HEK293 (cell line): Measurements from ENCODE around the gene PCDH15.

ENCODE experiments used
- CTCF ChIA-PET: fragments of 350-600 bp; formaldehyde crosslinking; extraction: SDS; loops from one replicate; lab custom pipeline; 2021; ENCODE audit warnings: antibody characterized with exemption; lab: Yijun Ruan, JAX
- POLR2A ChIA-PET: fragments of 300-600 bp; formaldehyde crosslinking; extraction: SDS; loops from one replicate; lab custom pipeline; 2020; ENCODE audit warnings: antibody characterized with exemption, inconsistent platforms; lab: Yijun Ruan, JAX
- H3K27ac ChIP-seq: fragments of 200-500 bp; sonication (Bioruptor generic); 2 replicates; pipeline ENCODE4 v1.5.1; 2014; ENCODE audit warnings: low read depth, low read length, control low read depth, inconsistent platforms; ENCODE audit errors: extremely low read depth
- H3K36me3 ChIP-seq, 2 experiments: fragments of 200-500 bp in 1 of 2; sonication (Bioruptor generic) in 1 of 2; 1 replicate in 1 of 2; 2 replicates in 1 of 2; pipeline ENCODE4 v1.5.1; 2014 to 2017; ENCODE audit warnings: inconsistent platforms in 2 of 2, low read length in 2 of 2; ENCODE audit not compliant: control insufficient read depth in 2 of 2, insufficient read depth in 1 of 2
- H3K4me1 ChIP-seq: fragments of 200-500 bp; sonication (Bioruptor generic); 2 replicates; pipeline ENCODE4 v1.5.1; 2014; ENCODE audit warnings: mild to moderate bottlenecking, low read length, inconsistent platforms; ENCODE audit not compliant: control insufficient read depth, insufficient read depth
- H3K4me3 ChIP-seq: 2 replicates; pipeline ENCODE4 v1.5.1; 2011; ENCODE audit warnings: low read depth, mild to moderate bottlenecking, control low read depth, low read length, moderate library complexity
- H3K9me3 ChIP-seq: fragments of 200-500 bp; sonication (Bioruptor generic); 2 replicates; pipeline ENCODE4 v1.5.1; 2014; ENCODE audit warnings: low read depth, low read length, inconsistent platforms; ENCODE audit not compliant: control insufficient read depth, insufficient read depth
- GLIS1 ChIP-seq: fragments of 450-650 bp; formaldehyde crosslinking; IDR thresholded peaks from 2 replicates; pipeline ENCODE4 v1.5.1; 2016; ENCODE audit warnings: missing biosample characterization, missing genetic modification characterization
- HOXC10 ChIP-seq: sonication (generic); formaldehyde crosslinking; IDR thresholded peaks from 2 replicates; pipeline ENCODE4 v1.8.1; 2023; ENCODE audit warnings: mild to moderate bottlenecking, missing genetic modification reagents
- KLF9 ChIP-seq: fragments of 450-650 bp; formaldehyde crosslinking; IDR thresholded peaks from 2 replicates; pipeline ENCODE4 v1.5.1; 2016; ENCODE audit warnings: missing biosample characterization, missing genetic modification characterization, low read depth
- MEIS1 ChIP-seq: sonication (generic); formaldehyde crosslinking; IDR thresholded peaks from 2 replicates; pipeline ENCODE4 v1.8.1; 2022; ENCODE audit warnings: missing genetic modification reagents, mild to moderate bottlenecking, borderline replicate concordance
- MYNN ChIP-seq: fragments of 450-650 bp; formaldehyde crosslinking; IDR thresholded peaks from 2 replicates; pipeline ENCODE4 v1.5.1; 2016; ENCODE audit warnings: missing biosample characterization, missing genetic modification characterization, borderline replicate concordance
- MZF1 ChIP-seq: fragments of 450-650 bp; formaldehyde crosslinking; IDR thresholded peaks from 2 replicates; pipeline ENCODE4 v1.5.1; 2017; ENCODE audit warnings: missing biosample characterization, missing genetic modification characterization, borderline replicate concordance
- YY1 ChIP-seq: fragments of 450-650 bp; formaldehyde crosslinking; IDR thresholded peaks from 2 replicates; pipeline ENCODE4 v1.5.1; 2018; ENCODE audit warnings: missing biosample characterization, missing genetic modification characterization
- ZBTB1 ChIP-seq: fragments of 450-650 bp; formaldehyde crosslinking; IDR thresholded peaks from 2 replicates; pipeline ENCODE4 v1.5.1; 2016; ENCODE audit warnings: missing biosample characterization, missing genetic modification characterization
- ZBTB11 ChIP-seq: fragments of 450-650 bp; formaldehyde crosslinking; conservative IDR thresholded peaks from 2 replicates; pipeline ENCODE4 v1.5.1; 2016; ENCODE audit warnings: low read depth, missing biosample characterization, missing genetic modification characterization
- ZBTB20 ChIP-seq: fragments of 450-650 bp; formaldehyde crosslinking; IDR thresholded peaks from 2 replicates; pipeline ENCODE4 v1.5.1; 2016; ENCODE audit warnings: missing biosample characterization, missing genetic modification characterization
- ZFP41 ChIP-seq: fragments of 450-650 bp; formaldehyde crosslinking; IDR thresholded peaks from 2 replicates; pipeline ENCODE4 v1.5.1; 2016; ENCODE audit warnings: missing biosample characterization, missing genetic modification characterization, borderline replicate concordance
- ZNF121 ChIP-seq: fragments of 450-650 bp; formaldehyde crosslinking; IDR thresholded peaks from 2 replicates; pipeline ENCODE4 v1.5.1; 2016; ENCODE audit warnings: missing biosample characterization, missing genetic modification characterization
- ZNF169 ChIP-seq: fragments of 450-650 bp; formaldehyde crosslinking; IDR thresholded peaks from 2 replicates; pipeline ENCODE4 v1.5.1; 2016; ENCODE audit warnings: missing biosample characterization, missing genetic modification characterization
- ZNF23 ChIP-seq: fragments of 450-650 bp; formaldehyde crosslinking; IDR thresholded peaks from 2 replicates; pipeline ENCODE4 v1.5.1; 2016; ENCODE audit warnings: missing biosample characterization, missing genetic modification characterization, borderline replicate concordance
- ZNF266 ChIP-seq: fragments of 450-650 bp; formaldehyde crosslinking; IDR thresholded peaks from 2 replicates; pipeline ENCODE4 v1.5.1; 2016; ENCODE audit warnings: missing biosample characterization, missing genetic modification characterization, low read depth
- ZNF324 ChIP-seq: fragments of 450-650 bp; formaldehyde crosslinking; IDR thresholded peaks from 2 replicates; pipeline ENCODE4 v1.5.1; 2016; ENCODE audit warnings: missing biosample characterization, missing genetic modification characterization
- ZNF354C ChIP-seq: fragments of 450-650 bp; formaldehyde crosslinking; IDR thresholded peaks from 2 replicates; pipeline ENCODE4 v1.5.1; 2016; ENCODE audit warnings: missing biosample characterization, missing genetic modification characterization, low read depth, borderline replicate concordance
- ZNF416 ChIP-seq: fragments of 450-650 bp; formaldehyde crosslinking; IDR thresholded peaks from 2 replicates; pipeline ENCODE4 v1.5.1; 2016; ENCODE audit warnings: missing biosample characterization, missing genetic modification characterization
- ZNF426 ChIP-seq: fragments of 450-650 bp; formaldehyde crosslinking; IDR thresholded peaks from 2 replicates; pipeline ENCODE4 v1.5.1; 2017; ENCODE audit warnings: missing biosample characterization, missing genetic modification characterization, mild to moderate bottlenecking, inconsistent platforms, moderate library complexity
- ZNF654 ChIP-seq: fragments of 450-650 bp; formaldehyde crosslinking; IDR thresholded peaks from 2 replicates; pipeline ENCODE4 v1.5.1; 2016; ENCODE audit warnings: low read depth, missing biosample characterization, missing genetic modification characterization
- ZNF677 ChIP-seq: fragments of 450-650 bp; IDR thresholded peaks from 2 replicates; pipeline ENCODE4 v1.5.0; 2018; ENCODE audit warnings: missing biosample characterization, mild to moderate bottlenecking, missing genetic modification characterization, moderate library complexity
- TF ChIP-seq, protein P1 (sequence below): fragments of 450-650 bp; formaldehyde crosslinking; IDR thresholded peaks from 2 replicates; pipeline ENCODE4 v1.5.1; 2017; ENCODE audit warnings: missing biosample characterization, mild to moderate bottlenecking, missing genetic modification characterization, moderate library complexity
- TF ChIP-seq, protein P2 (sequence below): fragments of 450-650 bp; formaldehyde crosslinking; IDR thresholded peaks from 2 replicates; pipeline ENCODE4 v1.5.1; 2016; ENCODE audit warnings: missing biosample characterization, missing genetic modification characterization
- TF ChIP-seq, protein P3 (sequence below): fragments of 450-650 bp; formaldehyde crosslinking; IDR thresholded peaks from 2 replicates; pipeline ENCODE4 v1.5.1; 2017; ENCODE audit warnings: missing biosample characterization, missing genetic modification characterization
- TF ChIP-seq, protein P4 (sequence below): fragments of 450-650 bp; formaldehyde crosslinking; IDR thresholded peaks from 2 replicates; pipeline ENCODE4 v1.5.1; 2016; ENCODE audit warnings: missing biosample characterization, missing genetic modification characterization
- TF ChIP-seq, protein P5 (sequence below): fragments of 450-650 bp; formaldehyde crosslinking; IDR thresholded peaks from 2 replicates; pipeline ENCODE4 v1.5.1; 2016; ENCODE audit warnings: missing biosample characterization, missing genetic modification characterization

Gene PCDH15

DNA sequence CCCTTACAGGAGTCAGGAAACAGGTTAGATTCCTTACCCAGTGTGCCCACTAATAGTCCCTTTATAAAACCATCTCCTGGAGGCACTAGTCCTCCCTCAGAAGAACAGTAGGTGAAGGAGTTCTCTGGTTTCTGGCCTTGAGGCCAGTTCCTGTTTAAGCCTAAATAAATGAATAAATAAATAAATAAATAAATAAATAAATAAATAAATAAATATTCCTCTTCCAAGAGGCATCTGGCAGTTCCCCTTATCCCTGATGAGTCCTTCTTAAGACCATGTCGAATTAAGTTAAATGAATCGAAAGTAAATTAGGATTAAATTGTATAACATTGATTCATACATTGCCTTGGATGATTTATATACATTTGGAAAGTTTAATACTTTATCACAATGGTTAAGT lies 223.3 kb downstream of the PCDH15 start (continued):
- TF ChIP-seq ZNF23 (tag by site-specific recombination) (no peak), HOXC10 (no peak), ZNF169 (no peak)
- TF ChIP-seq, protein P1, sequence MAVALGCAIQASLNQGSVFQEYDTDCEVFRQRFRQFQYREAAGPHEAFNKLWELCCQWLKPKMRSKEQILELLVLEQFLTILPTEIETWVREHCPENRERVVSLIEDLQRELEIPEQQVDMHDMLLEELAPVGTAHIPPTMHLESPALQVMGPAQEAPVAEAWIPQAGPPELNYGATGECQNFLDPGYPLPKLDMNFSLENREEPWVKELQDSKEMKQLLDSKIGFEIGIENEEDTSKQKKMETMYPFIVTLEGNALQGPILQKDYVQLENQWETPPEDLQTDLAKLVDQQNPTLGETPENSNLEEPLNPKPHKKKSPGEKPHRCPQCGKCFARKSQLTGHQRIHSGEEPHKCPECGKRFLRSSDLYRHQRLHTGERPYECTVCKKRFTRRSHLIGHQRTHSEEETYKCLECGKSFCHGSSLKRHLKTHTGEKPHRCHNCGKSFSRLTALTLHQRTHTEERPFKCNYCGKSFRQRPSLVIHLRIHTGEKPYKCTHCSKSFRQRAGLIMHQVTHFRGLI = no peak

GRCh38 chr10:54576541-54576940 lies 224.5 kb downstream of the PCDH15 start:
- no peak overlapping the region for H3K4me3 ChIP-seq
- CTCF ChIA-PET = no interaction called here

DNA sequence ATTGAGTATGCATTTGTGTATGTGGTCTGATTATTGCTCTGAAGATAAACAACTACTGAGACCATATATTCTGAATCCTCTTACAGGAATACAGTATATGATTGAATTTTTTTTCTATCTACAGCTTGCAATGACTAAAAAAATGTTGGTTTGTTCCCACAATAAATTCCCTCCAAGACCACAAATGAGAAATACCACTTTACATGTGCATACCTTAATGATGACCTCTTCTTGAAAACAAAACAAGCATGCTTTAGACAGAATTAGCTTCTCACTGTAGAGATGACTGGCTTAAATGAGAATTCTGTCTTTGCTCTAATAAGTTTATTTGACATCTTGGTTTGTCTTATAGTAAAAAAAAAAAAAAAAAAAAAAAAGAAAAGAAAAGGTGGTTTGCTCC lies 241.5 kb downstream of the PCDH15 start:
- no peak overlapping the region for H3K27ac ChIP-seq
- ChIA-PET POLR2A (no interaction called here), CTCF (interaction anchor here (0.6 kb wide), 1 partner anchor 886 kb away, joined by 4 read pairs; no protein-coding TSS in a partner anchor)
- no peaks in the 10 kb centered on the region for H3K36me3 ChIP-seq
- no peak overlapping the region for H3K4me3 ChIP-seq
- H3K4me1 ChIP-seq = no peaks in the 10 kb centered on the region
- H3K9me3 ChIP-seq = no peaks in the 10 kb centered on the region
- no peak for TF ChIP-seq ZNF266 (tag by site-specific recombination)
- no peak for TF ChIP-seq ZBTB1 (tag by site-specific recombination)
- no peak for TF ChIP-seq ZNF426
- TF ChIP-seq, protein P2, sequence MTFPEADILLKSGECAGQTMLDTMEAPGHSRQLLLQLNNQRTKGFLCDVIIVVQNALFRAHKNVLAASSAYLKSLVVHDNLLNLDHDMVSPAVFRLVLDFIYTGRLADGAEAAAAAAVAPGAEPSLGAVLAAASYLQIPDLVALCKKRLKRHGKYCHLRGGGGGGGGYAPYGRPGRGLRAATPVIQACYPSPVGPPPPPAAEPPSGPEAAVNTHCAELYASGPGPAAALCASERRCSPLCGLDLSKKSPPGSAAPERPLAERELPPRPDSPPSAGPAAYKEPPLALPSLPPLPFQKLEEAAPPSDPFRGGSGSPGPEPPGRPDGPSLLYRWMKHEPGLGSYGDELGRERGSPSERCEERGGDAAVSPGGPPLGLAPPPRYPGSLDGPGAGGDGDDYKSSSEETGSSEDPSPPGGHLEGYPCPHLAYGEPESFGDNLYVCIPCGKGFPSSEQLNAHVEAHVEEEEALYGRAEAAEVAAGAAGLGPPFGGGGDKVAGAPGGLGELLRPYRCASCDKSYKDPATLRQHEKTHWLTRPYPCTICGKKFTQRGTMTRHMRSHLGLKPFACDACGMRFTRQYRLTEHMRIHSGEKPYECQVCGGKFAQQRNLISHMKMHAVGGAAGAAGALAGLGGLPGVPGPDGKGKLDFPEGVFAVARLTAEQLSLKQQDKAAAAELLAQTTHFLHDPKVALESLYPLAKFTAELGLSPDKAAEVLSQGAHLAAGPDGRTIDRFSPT (tag by site-specific recombination) = no peak
- TF ChIP-seq ZBTB20 = no peak
- TF ChIP-seq, protein P3, sequence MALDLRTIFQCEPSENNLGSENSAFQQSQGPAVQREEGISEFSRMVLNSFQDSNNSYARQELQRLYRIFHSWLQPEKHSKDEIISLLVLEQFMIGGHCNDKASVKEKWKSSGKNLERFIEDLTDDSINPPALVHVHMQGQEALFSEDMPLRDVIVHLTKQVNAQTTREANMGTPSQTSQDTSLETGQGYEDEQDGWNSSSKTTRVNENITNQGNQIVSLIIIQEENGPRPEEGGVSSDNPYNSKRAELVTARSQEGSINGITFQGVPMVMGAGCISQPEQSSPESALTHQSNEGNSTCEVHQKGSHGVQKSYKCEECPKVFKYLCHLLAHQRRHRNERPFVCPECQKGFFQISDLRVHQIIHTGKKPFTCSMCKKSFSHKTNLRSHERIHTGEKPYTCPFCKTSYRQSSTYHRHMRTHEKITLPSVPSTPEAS = no peak
- no peak for TF ChIP-seq ZNF354C (tag by site-specific recombination)
- no peak for TF ChIP-seq YY1 (tag by site-specific recombination)
- TF ChIP-seq, protein P4, sequence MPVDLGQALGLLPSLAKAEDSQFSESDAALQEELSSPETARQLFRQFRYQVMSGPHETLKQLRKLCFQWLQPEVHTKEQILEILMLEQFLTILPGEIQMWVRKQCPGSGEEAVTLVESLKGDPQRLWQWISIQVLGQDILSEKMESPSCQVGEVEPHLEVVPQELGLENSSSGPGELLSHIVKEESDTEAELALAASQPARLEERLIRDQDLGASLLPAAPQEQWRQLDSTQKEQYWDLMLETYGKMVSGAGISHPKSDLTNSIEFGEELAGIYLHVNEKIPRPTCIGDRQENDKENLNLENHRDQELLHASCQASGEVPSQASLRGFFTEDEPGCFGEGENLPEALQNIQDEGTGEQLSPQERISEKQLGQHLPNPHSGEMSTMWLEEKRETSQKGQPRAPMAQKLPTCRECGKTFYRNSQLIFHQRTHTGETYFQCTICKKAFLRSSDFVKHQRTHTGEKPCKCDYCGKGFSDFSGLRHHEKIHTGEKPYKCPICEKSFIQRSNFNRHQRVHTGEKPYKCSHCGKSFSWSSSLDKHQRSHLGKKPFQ (tag by site-specific recombination) = no peak

More at GRCh38 chr10:54576541-54576940, 224.5 kb downstream of the PCDH15 start:
- POLR2A ChIA-PET = no interaction called here
- no peaks in the 10 kb centered on the region for H3K36me3 ChIP-seq
- TF ChIP-seq, protein P5, sequence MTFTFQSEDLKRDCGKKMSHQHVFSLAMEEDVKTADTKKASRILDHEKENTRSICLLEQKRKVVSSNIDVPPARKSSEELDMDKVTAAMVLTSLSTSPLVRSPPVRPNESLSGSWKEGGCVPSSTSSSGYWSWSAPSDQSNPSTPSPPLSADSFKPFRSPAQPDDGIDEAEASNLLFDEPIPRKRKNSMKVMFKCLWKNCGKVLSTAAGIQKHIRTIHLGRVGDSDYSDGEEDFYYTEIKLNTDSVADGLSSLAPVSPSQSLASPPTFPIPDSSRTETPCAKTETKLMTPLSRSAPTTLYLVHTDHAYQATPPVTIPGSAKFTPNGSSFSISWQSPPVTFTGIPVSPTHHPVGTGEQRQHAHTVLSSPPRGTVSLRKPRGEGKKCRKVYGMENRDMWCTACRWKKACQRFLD = no peak
- TF ChIP-seq GLIS1 (tag by site-specific recombination) = no peak
- TF ChIP-seq ZNF416 (tag by site-specific recombination) = no peak
- no peak for TF ChIP-seq ZNF121 (tag by site-specific recombination)
- TF ChIP-seq MEIS1 (CRISPR knock-in tag) = no peak
- TF ChIP-seq MZF1 (tag by site-specific recombination) = no peak
- TF ChIP-seq ZNF324 (tag by site-specific recombination) = no peak
- no peak for TF ChIP-seq KLF9 (tag by site-specific recombination)
- TF ChIP-seq MYNN (tag by site-specific recombination) = no peak
- no peak for TF ChIP-seq ZNF654 (tag by site-specific recombination)
- TF ChIP-seq ZNF677 (tag by site-specific recombination) = no peak
- TF ChIP-seq ZFP41 (tag by site-specific recombination) = no peak
- TF ChIP-seq ZBTB11 (tag by site-specific recombination) = no peak
- H3K27ac ChIP-seq = no peak overlapping the region
- no peaks in the 10 kb centered on the region for H3K9me3 ChIP-seq
- no peaks in the 10 kb centered on the region for H3K4me1 ChIP-seq
